Left lung (tissue), 10 donors: ENCODE data around the gene CCDC141. TPM values are rescaled to one million over a fixed set of nuclear protein-coding genes. Genes with fewer than 3 reads are reported as not detected.

ENCODE experiments used
- ATAC-seq: fragments of 200-7000 bp; cut with Tn5 transposase; one replicate; pipeline ENCODE4 v1.9.1; 2020; ENCODE audit warnings: moderate library complexity
- DNase-seq, 4 donors: peaks; one replicate each; pipeline ENCODE4 v3.0.0-alpha.2; 2013 to 2020
- H3K27ac ChIP-seq, 2 donors: fragments of 200-600 bp; sonication (generic) in 1 of 2; one replicate each; pipeline versions ENCODE4 v1.5.0 to v1.8.0; 2020 to 2021
- H3K27me3 ChIP-seq, 2 donors: fragments of 200-600 bp; sonication (generic) in 1 of 2; one replicate each; pipeline versions ENCODE4 v1.5.0 to v1.8.0; 2020 to 2021
- H3K36me3 ChIP-seq, 2 donors: fragments of 200-600 bp; sonication (generic) in 1 of 2; one replicate each; pipeline versions ENCODE4 v1.5.0 to v1.8.0; 2020 to 2021
- H3K4me1 ChIP-seq, 2 donors: fragments of 200-600 bp; one replicate each; pipeline ENCODE4 v1.8.0; 2021
- H3K4me3 ChIP-seq, 2 donors: fragments of 200-600 bp; sonication (generic) in 1 of 2; one replicate each; pipeline versions ENCODE4 v1.5.0 to v1.8.0; 2020 to 2021; ENCODE audit warnings: mild to moderate bottlenecking in 1 of 2
- H3K9me3 ChIP-seq, 2 donors: fragments of 200-600 bp; sonication (generic) in 1 of 2; one replicate each; pipeline versions ENCODE4 v1.5.0 to v1.8.0; 2020 to 2021
- CTCF ChIP-seq, 2 donors: fragments of 200-600 bp; sonication (generic) in 1 of 2; IDR thresholded peaks; one replicate each; pipeline versions ENCODE4 v1.5.0 to v1.8.0; 2021; ENCODE audit warnings: antibody characterized with exemption in 2 of 2
- intact Hi-C, 2 donors: fragments of 100-400 bp; cut with DNase I; formaldehyde crosslinking; loops; one replicate each; pipeline versions ENCODE4 v1.11.2 to v1.14.2; 2022
- polyA plus RNA-seq, 6 donors: library from polyadenylated mRNA; unstranded; fragments of 120-200 nt; gene quantifications; one replicate each; pipeline ENCODE4 v1.2.1, GENCODE V29; 2013; ENCODE audit not compliant: insufficient read length in 6 of 6
- total RNA-seq, 2 donors: library from RNA; stranded (reverse); fragmentation: NEBNext Ultra II Directional; extraction: Animal tissue kit (Norgen Biotek cat#: 25700); gene quantifications; one replicate each; pipeline ENCODE4 v1.2.1, GENCODE V29; 2021
- donor health status: DM: no; HTN: yes; CAD: no.
- donor health status: DM: no; HTN: no; CAD: no.

The CCDC141 gene
- total and polyA plus RNA-seq, 8 donors, result 1.6 to 29.6 (median 3.2) TPM

GRCh38 chr2:178833382-178833781, 216.6 kb downstream of the CCDC141 start:
- Histone ChIP-seq H3K36me3 (no peaks in the 10 kb centered on the region), H3K27ac (no peak overlapping the region), H3K9me3 (no peaks in the 10 kb centered on the region), H3K27me3 (no peaks in the 10 kb centered on the region), H3K4me1 (no peaks in the 10 kb centered on the region), H3K4me3 (no peak overlapping the region)
- intact Hi-C loops, result no loop called here
- TF ChIP-seq CTCF (IDR thresholded peaks at IDR 0.05), result no peak
- ATAC-seq, result no peak
- DNase-seq, result no peak

GRCh38 chr2:178830451-178830850, 219.5 kb downstream of the CCDC141 start:
- no peak for DNase-seq
- H3K4me1 ChIP-seq, result no peaks in the 10 kb centered on the region
- H3K9me3 ChIP-seq, result no peaks in the 10 kb centered on the region
- no peaks in the 10 kb centered on the region for H3K36me3 ChIP-seq
- TF ChIP-seq CTCF (IDR thresholded peaks at IDR 0.05), result no peak
- H3K4me3 ChIP-seq, result no peak overlapping the region
- H3K27ac ChIP-seq, result no peak overlapping the region
- intact Hi-C loops, result no loop called here
- H3K27me3 ChIP-seq, result no peaks in the 10 kb centered on the region
- no peak for ATAC-seq

- H3K4me1 ChIP-seq, result no peaks in the 10 kb centered on the region
- H3K9me3 ChIP-seq, result no peaks in the 10 kb centered on the region
- no peak overlapping the region for H3K4me3 ChIP-seq
- TF ChIP-seq CTCF (IDR thresholded peaks at IDR 0.05), result no peak
- H3K27me3 ChIP-seq, result no peaks in the 10 kb centered on the region
- intact Hi-C loops, result no loop called here
- H3K36me3 ChIP-seq, result no peaks in the 10 kb centered on the region
- H3K27ac ChIP-seq, result no peak overlapping the region
- no peak for DNase-seq
- ATAC-seq, result no peak
Observed at GRCh38 chr2:178829981-178830380, 220.0 kb downstream of the CCDC141 start.

- H3K27me3 ChIP-seq, result no peaks in the 10 kb centered on the region
- intact Hi-C loops, result no loop called here
- H3K4me3 ChIP-seq, result no peak overlapping the region
- ATAC-seq (no peak), DNase-seq (peak in 1 of 4 donors; percentile 21)
- H3K27ac ChIP-seq, result no peak overlapping the region
- H3K36me3 ChIP-seq, result no peaks in the 10 kb centered on the region
- H3K9me3 ChIP-seq, result no peaks in the 10 kb centered on the region
- TF ChIP-seq CTCF (IDR thresholded peaks at IDR 0.05), result no peak
- no peaks in the 10 kb centered on the region for H3K4me1 ChIP-seq
Observed at GRCh38 chr2:178829299-178829960, 220.5 kb downstream of the CCDC141 start.

- intact Hi-C loops, result no loop called here
- H3K27me3 ChIP-seq, result no peaks in the 10 kb centered on the region
- DNase-seq (no peak), ATAC-seq (no peak)
- no peak overlapping the region for H3K4me3 ChIP-seq
- TF ChIP-seq CTCF (IDR thresholded peaks at IDR 0.05), result no peak
- no peaks in the 10 kb centered on the region for H3K4me1 ChIP-seq
- H3K27ac ChIP-seq, result no peak overlapping the region
- H3K36me3 ChIP-seq, result no peaks in the 10 kb centered on the region
- H3K9me3 ChIP-seq, result no peaks in the 10 kb centered on the region
Observed at GRCh38 chr2:178828486-178828881, 221.5 kb downstream of the CCDC141 start.
